HepG2 (cell line): ENCODE data around the gene TMC8. TPM values are rescaled to one million over a fixed set of nuclear protein-coding genes. Genes with fewer than 3 reads are reported as not detected.

Experiments
- ATAC-seq: fragments of 200-7000 bp; cut with Tn5 transposase; 3 replicates; pipeline ENCODE4 v1.9.1; 2020; ENCODE audit warnings: mild to moderate bottlenecking, moderate library complexity
- BruUV-seq: library from RNA; stranded (reverse); fragments of 400-500 nt; replicated peaks from 2 replicates; lab custom pipeline; 2021; lab: Mats Ljungman, UMichigan
- CTCF ChIA-PET: fragments of 300-600 bp; formaldehyde crosslinking; extraction: SDS; loops from one replicate; lab custom pipeline; 2021; ENCODE audit warnings: low total read pairs, inconsistent platforms, low intra/inter-chr PET ratio; lab: Yijun Ruan, JAX
- POLR2A ChIA-PET: fragments of 350-600 bp; sonication (Branson Sonifier 250); formaldehyde crosslinking; loops from one replicate; lab custom pipeline; 2020; ENCODE audit warnings: antibody characterized with exemption, inconsistent platforms; lab: Yijun Ruan, JAX
- DNase-seq: peaks from one replicate; pipeline ENCODE4 v3.0.0-alpha.2; 2015; ENCODE audit warnings: low spot score
- FAIRE-seq: peaks from 3 replicates; lab custom pipeline; 2011; peaks lifted over from hg19 to GRCh38; lab: Jason Lieb, UNC
- H2AFZ ChIP-seq: one replicate; pipeline ENCODE4 v1.6.1; 2011; ENCODE audit warnings: low read length, inconsistent platforms
- H3K27ac ChIP-seq: fragments of 300-600 bp; 3 replicates; pipeline ENCODE4 v1.8.0; 2011; ENCODE audit warnings: mixed run types, mild to moderate bottlenecking, mixed read lengths, low read length, inconsistent platforms; ENCODE audit not compliant: insufficient read depth; ENCODE audit errors: extremely low read length
- H3K27me3 ChIP-seq, 2 experiments: fragments of 200-600 bp in 1 of 2; 2 replicates in 1 of 2; 3 replicates in 1 of 2; pipeline versions ENCODE4 v1.6.0 to v1.8.0; 2011; ENCODE audit warnings: low read length in 2 of 2, mild to moderate bottlenecking in 2 of 2, moderate library complexity in 2 of 2, inconsistent platforms in 1 of 2; ENCODE audit not compliant: insufficient read depth in 2 of 2, control insufficient read depth in 1 of 2
- H3K36me3 ChIP-seq, 2 experiments: fragments of 200-600 bp in 1 of 2; replicated peaks in 1 of 2; 2 replicates in 1 of 2; 3 replicates in 1 of 2; pipeline versions ENCODE4 v1.5.1 to v1.8.0; 2011; ENCODE audit warnings: low read length in 2 of 2, inconsistent platforms in 1 of 2; ENCODE audit not compliant: insufficient read depth in 2 of 2, control insufficient read depth in 1 of 2
- H3K4me1 ChIP-seq: 2 replicates; pipeline ENCODE4 v1.5.1; 2012; ENCODE audit warnings: low read length, inconsistent platforms; ENCODE audit not compliant: insufficient read depth
- H3K4me2 ChIP-seq: 2 replicates; pipeline ENCODE4 v1.6.0; 2011; ENCODE audit warnings: low read depth, low read length, inconsistent platforms
- H3K4me3 ChIP-seq, 3 experiments: fragments of 200-600 bp in 1 of 3; sonication (generic), shearing (Covaris generic) in 1 of 3; replicated peaks in 1 of 3; 2 replicates each; pipeline ENCODE4 v1.5.1; 2011 to 2016; ENCODE audit warnings: low read length in 3 of 3, inconsistent platforms in 2 of 3, low read depth in 2 of 3, mild to moderate bottlenecking in 2 of 3, control low read depth in 1 of 3, mixed read lengths in 1 of 3; ENCODE audit not compliant: insufficient read depth in 1 of 3
- H3K79me2 ChIP-seq: one replicate; pipeline ENCODE4 v1.6.1; 2011; ENCODE audit warnings: low read length, inconsistent platforms; ENCODE audit not compliant: insufficient read depth
- H3K9ac ChIP-seq: 2 replicates; pipeline ENCODE4 v1.6.0; 2011; ENCODE audit warnings: mild to moderate bottlenecking, low read depth, low read length, inconsistent platforms; ENCODE audit not compliant: insufficient read depth
- H3K9me3 ChIP-seq: 2 replicates; pipeline ENCODE4 v1.5.1; 2012; ENCODE audit warnings: mild to moderate bottlenecking, low read length
- H4K20me1 ChIP-seq: 2 replicates; pipeline ENCODE4 v1.6.0; 2011; ENCODE audit warnings: inconsistent platforms, mild to moderate bottlenecking, low read length, moderate library complexity; ENCODE audit not compliant: insufficient read depth
- AGO2 ChIP-seq: fragments of 200-400 bp; formaldehyde crosslinking; optimal IDR thresholded peaks from 2 replicates; pipeline ENCODE3; 2017; ENCODE audit warnings: mild to moderate bottlenecking, low read depth, low read length, moderate library complexity
- AKAP8 ChIP-seq: sonication (generic); formaldehyde crosslinking; IDR thresholded peaks from 2 replicates; pipeline ENCODE4 v1.5.1; 2020; ENCODE audit warnings: mild to moderate bottlenecking, missing genetic modification reagents
- ATF4 ChIP-seq, 2 experiments: fragments of 450-650 bp in 1 of 2; sonication (generic) in 1 of 2; formaldehyde crosslinking; IDR thresholded peaks; 2 replicates each; pipeline versions ENCODE4 v1.5.0 to v1.8.0; 2020 to 2022; ENCODE audit warnings: mild to moderate bottlenecking in 1 of 2, missing genetic modification reagents in 1 of 2
- DMTF1 ChIP-seq: sonication (generic); formaldehyde crosslinking; IDR thresholded peaks from 2 replicates; pipeline ENCODE4 v1.4.0; 2020; ENCODE audit warnings: mild to moderate bottlenecking, missing genetic modification reagents
- DRAP1 ChIP-seq: IDR thresholded peaks from 2 replicates; pipeline ENCODE4 v1.6.1; 2016; ENCODE audit warnings: missing genetic modification reagents, missing compliant biosample characterization
- HINFP ChIP-seq: sonication (generic); formaldehyde crosslinking; IDR thresholded peaks from 2 replicates; pipeline ENCODE4 v1.4.0; 2020; ENCODE audit warnings: low read depth, mild to moderate bottlenecking, missing genetic modification reagents
- IKZF4 ChIP-seq: sonication (generic); formaldehyde crosslinking; IDR thresholded peaks from 2 replicates; pipeline ENCODE4 v1.5.1; 2020; ENCODE audit warnings: borderline replicate concordance, mild to moderate bottlenecking, low read depth, missing genetic modification reagents; ENCODE audit errors: not compliant biosample characterization
- KDM3A ChIP-seq: IDR thresholded peaks from 2 replicates; pipeline ENCODE4 v1.6.1; 2018; ENCODE audit warnings: low read depth, missing compliant biosample characterization
- REXO4 ChIP-seq: sonication (generic); formaldehyde crosslinking; IDR thresholded peaks from 2 replicates; pipeline ENCODE4 v1.8.0; 2022; ENCODE audit warnings: missing genetic modification reagents, mild to moderate bottlenecking, borderline replicate concordance
- SNAPC5 ChIP-seq: sonication (generic); formaldehyde crosslinking; IDR thresholded peaks from 2 replicates; pipeline ENCODE4 v1.8.1; 2023; ENCODE audit warnings: mild to moderate bottlenecking, missing genetic modification reagents, borderline replicate concordance
- SP140L ChIP-seq: sonication (generic); formaldehyde crosslinking; IDR thresholded peaks from 2 replicates; pipeline ENCODE4 v1.4.0; 2020; ENCODE audit warnings: missing genetic modification reagents, borderline replicate concordance
- ZBTB8A ChIP-seq: sonication (generic); formaldehyde crosslinking; IDR thresholded peaks from 2 replicates; pipeline ENCODE4 v1.4.0; 2020; ENCODE audit warnings: mild to moderate bottlenecking, low read depth, missing genetic modification reagents, borderline replicate concordance
- ZKSCAN5 ChIP-seq: sonication (generic); formaldehyde crosslinking; IDR thresholded peaks from 2 replicates; pipeline ENCODE4 v1.5.1; 2020; ENCODE audit warnings: mild to moderate bottlenecking, missing genetic modification reagents
- ZMAT5 ChIP-seq: sonication (generic); formaldehyde crosslinking; IDR thresholded peaks from 2 replicates; pipeline ENCODE4 v1.5.0; 2020; ENCODE audit warnings: mild to moderate bottlenecking, low read depth, missing genetic modification reagents, borderline replicate concordance
- ZNF12 ChIP-seq: sonication (generic); formaldehyde crosslinking; IDR thresholded peaks from 2 replicates; pipeline ENCODE4 v1.5.0; 2020; ENCODE audit warnings: missing genetic modification reagents
- ZNF383 ChIP-seq: sonication (generic); formaldehyde crosslinking; IDR thresholded peaks from 2 replicates; pipeline ENCODE4 v1.4.0; 2020; ENCODE audit warnings: missing genetic modification reagents, mild to moderate bottlenecking, borderline replicate concordance
- ZNF563 ChIP-seq: sonication (generic); formaldehyde crosslinking; IDR thresholded peaks from 2 replicates; pipeline ENCODE4 v1.8.0; 2022; ENCODE audit warnings: mild to moderate bottlenecking, moderate library complexity, missing genetic modification reagents
- ZNF766 ChIP-seq: sonication (generic); formaldehyde crosslinking; IDR thresholded peaks from 2 replicates; pipeline ENCODE4 v1.5.0; 2020; ENCODE audit warnings: missing genetic modification reagents, borderline replicate concordance
- ZNF768 ChIP-seq: sonication (generic); formaldehyde crosslinking; IDR thresholded peaks from 2 replicates; pipeline ENCODE4 v1.4.0; 2020; ENCODE audit warnings: missing genetic modification reagents
- WGBS: methylation state at CpG from one replicate; pipeline ENCODE4 v1.1.6; 2017; ENCODE audit warnings: low lambda C conversion rate; 5-methylcytosine and 5-hydroxymethylcytosine counted together
- in situ Hi-C: cut with HindIII; loops from 2 replicates; pipeline ENCODE4 v1.10.0; 2017; ENCODE audit warnings: low pct_unique_long_range_greater_than_20kb; ENCODE audit not compliant: extremely low pct_ligation_motif_present
- intact Hi-C: fragments of 100-400 bp; cut with micrococcal nuclease; formaldehyde crosslinking; loops from one replicate; pipeline ENCODE4 v1.10.0; 2022; ENCODE audit not compliant: unreplicated experiment
- polyA plus RNA-seq, 8 experiments: library from polyadenylated mRNA; depleted of rRNA in 3 of 8; stranded (reverse) in 7 of 8; unstranded in 1 of 8; fragments of >200 nt; fragmentation: Illumina TruSeq in 4 of 8; extraction: Trizol in 4 of 8; gene quantifications; 2 replicates each; pipeline versions ENCODE4 v1.2.1 to v1.2.3, GENCODE V29; 2011 to 2016; ENCODE audit warnings: low read depth in 4 of 8, missing spikeins in 1 of 8, mixed read lengths in 1 of 8; ENCODE audit not compliant: insufficient read depth in 1 of 8
- total RNA-seq, 5 experiments: library from RNA; depleted of rRNA; stranded (reverse); fragments of >200 nt; fragmentation: Illumina TruSeq; extraction: Trizol; gene quantifications; 2 replicates each; pipeline ENCODE4 v1.2.3, GENCODE V29; 2016; ENCODE audit warnings: low read depth in 1 of 5

The TMC8 gene
- total and polyA plus RNA-seq, 2 of the 13 experiments (the other 11 are each of a cell fraction or from before 2014, with no cell fraction given) = 0.53 to 7.8 TPM

GRCh38 chr17:78118801-78119241, 11.8 kb upstream of the TMC8 start:
- peaks cover 2% of the 10 kb centered on the region for H3K79me2 ChIP-seq
- no peak for DNase-seq
- no TSS peak for BruUV-seq
- ATAC-seq = no peak
- no peak overlapping the region for H3K4me3 ChIP-seq
- POLR2A ChIA-PET = interaction anchor here (1.0 to 1.9 kb wide), 2 partner anchors 10 to 62 kb away, joined by 3 to 10 read pairs; partner anchors contain the start of gene TMC6
- H3K9me3 ChIP-seq = no peaks in the 10 kb centered on the region
- peaks cover 30% of the 10 kb centered on the region for H3K4me1 ChIP-seq
- H3K9ac ChIP-seq = no peak overlapping the region
- no peak for FAIRE-seq
- no peak overlapping the region for H3K27ac ChIP-seq
- intact Hi-C loops = no loop called here
- WGBS = 91% methylated on average over 4 of the region's 14 CpGs
- CTCF ChIA-PET = no interaction called here
- no peaks in the 10 kb centered on the region for H3K27me3 ChIP-seq
- H4K20me1 ChIP-seq = peaks cover 19% of the 10 kb centered on the region; the same call in 1 of the 2 replicates
- in situ Hi-C loops = no loop called here
- H3K36me3 ChIP-seq = peaks cover 27 to 43% of the 10 kb centered on the region in 2 experiments; a peak in 4 of 5 replicates
- no peak overlapping the region for H2AFZ ChIP-seq
- no peak overlapping the region for H3K4me2 ChIP-seq
- no peak for TF ChIP-seq ZMAT5 (CRISPR knock-in tag)
- TF ChIP-seq AGO2 = peak; percentile 67
- TF ChIP-seq DMTF1 = no peak
- TF ChIP-seq ZNF766 = no peak
- no peak for TF ChIP-seq ZKSCAN5 (CRISPR knock-in tag)
- no peak for TF ChIP-seq ZNF768 (CRISPR knock-in tag)
- no peak for TF ChIP-seq ZBTB8A (CRISPR knock-in tag)
- no peak for TF ChIP-seq REXO4 (CRISPR knock-in tag)
- TF ChIP-seq SNAPC5 (CRISPR knock-in tag) = no peak
- TF ChIP-seq ZNF383 (CRISPR knock-in tag) = no peak
- TF ChIP-seq SP140L (CRISPR knock-in tag) = no peak
- TF ChIP-seq KDM3A (CRISPR knock-in tag) = no peak
- no peak for TF ChIP-seq IKZF4
- TF ChIP-seq ZNF12 = no peak
- TF ChIP-seq AKAP8 (CRISPR knock-in tag) = 0 out of 2 replicates have a peak, but pooled peaks have one; percentile 7
- TF ChIP-seq HINFP (CRISPR knock-in tag) = no peak
- TF ChIP-seq DRAP1 (CRISPR knock-in tag) = no peak
- TF ChIP-seq ATF4 (CRISPR knock-in tag; IDR thresholded peaks at IDR 0.05) = no peak
- TF ChIP-seq ZNF563 (CRISPR knock-in tag) = no peak
